ENCODE results near the gene SDHB. TPM values are rescaled to one million over a fixed set of nuclear protein-coding genes. Genes with fewer than 3 reads are reported as not detected.

The SDHB gene
- polyA plus RNA-seq, 1 donor (not counting 4 experiments of a cell fraction or from before 2014, with no cell fraction given) = 228 TPM

GRCh38 chr1:17007121-17007520 lies 46.7 kb downstream of the SDHB start:
- H3K4me2 ChIP-seq (ENCODE audit: control insufficient read depth, extremely low read depth, insufficient read depth, low read depth, low read length) = no peak overlapping the region
- no peak for DNase-seq (ENCODE audit: low read depth, low spot score)
- TF ChIP-seq CTCF (optimal IDR thresholded peaks at IDR 0.05 in 1 of 3, IDR thresholded peaks at IDR 0.05 in 1 of 3, conservative IDR thresholded peaks at IDR 0.05 in 1 of 3; ENCODE audit: extremely low read depth in 1 of 3, insufficient read depth in 2 of 3, low read length in 3 of 3) (no peak), EZH2 (IDR thresholded peaks at IDR 0.05; ENCODE audit: low read length) (no peak)
- H2AFZ ChIP-seq (ENCODE audit: control insufficient read depth, low read length) = no peak overlapping the region
- H3K79me2 ChIP-seq (ENCODE audit: control insufficient read depth, insufficient read depth, low read length) = peaks cover 18% of the 10 kb centered on the region
- FAIRE-seq = no peak
- no peak overlapping the region for H3K4me3 ChIP-seq (ENCODE audit: control insufficient read depth in 2 of 3, extremely low read depth in 1 of 3, insufficient read depth in 2 of 3, low read depth in 1 of 3, low read length in 3 of 3)
- peaks cover 20% of the 10 kb centered on the region for H3K4me1 ChIP-seq (ENCODE audit: control insufficient read depth, extremely low read depth, insufficient read depth, low read length)
- H3K9me1 ChIP-seq (ENCODE audit: control insufficient read depth, extremely low read depth, insufficient read depth, low read length) = peaks cover 5% of the 10 kb centered on the region
- H3K9ac ChIP-seq (ENCODE audit: control insufficient read depth, extremely low read depth, insufficient read depth, low read length) = no peak overlapping the region
- dilution Hi-C loops (cut with MboI; ENCODE audit: extremely low pct_ligation_motif_present, low sequenced_read_pairs) = no loop called here
- H3K27me3 ChIP-seq (ENCODE audit: control insufficient read depth, extremely low read depth, insufficient read depth, low read length) = no peaks in the 10 kb centered on the region
- peaks cover 19 to 27% of the 10 kb centered on the region in 2 experiments for H3K36me3 ChIP-seq (ENCODE audit: control insufficient read depth in 2 of 2, extremely low read depth in 1 of 2, insufficient read depth in 2 of 2, low read length in 2 of 2)
- no peak overlapping the region for H3K27ac ChIP-seq (ENCODE audit: control insufficient read depth, insufficient read depth, low read length)
- H3K9me3 ChIP-seq (ENCODE audit: control insufficient read depth, low read depth, low read length) = no peaks in the 10 kb centered on the region
- peaks cover 11% of the 10 kb centered on the region for H4K20me1 ChIP-seq (ENCODE audit: control insufficient read depth, extremely low read depth, insufficient read depth, low read length)

GRCh38 chr1:17005365-17005740 lies 48.5 kb downstream of the SDHB start:
- no peak for FAIRE-seq
- TF ChIP-seq EZH2 (IDR thresholded peaks at IDR 0.05; ENCODE audit: low read length) (no peak), CTCF (optimal IDR thresholded peaks at IDR 0.05 in 1 of 3, IDR thresholded peaks at IDR 0.05 in 1 of 3, conservative IDR thresholded peaks at IDR 0.05 in 1 of 3; ENCODE audit: extremely low read depth in 1 of 3, insufficient read depth in 2 of 3, low read length in 3 of 3) (no peak)
- no peaks in the 10 kb centered on the region for H3K27me3 ChIP-seq (ENCODE audit: control insufficient read depth, extremely low read depth, insufficient read depth, low read length)
- peaks cover 11% of the 10 kb centered on the region for H3K4me1 ChIP-seq (ENCODE audit: control insufficient read depth, extremely low read depth, insufficient read depth, low read length)
- no peak overlapping the region for H3K4me3 ChIP-seq (ENCODE audit: control insufficient read depth in 2 of 3, extremely low read depth in 1 of 3, insufficient read depth in 2 of 3, low read depth in 1 of 3, low read length in 3 of 3)
- H3K9me3 ChIP-seq (ENCODE audit: control insufficient read depth, low read depth, low read length) = no peaks in the 10 kb centered on the region
- dilution Hi-C loops (cut with MboI; ENCODE audit: extremely low pct_ligation_motif_present, low sequenced_read_pairs) = no loop called here
- no peak overlapping the region for H2AFZ ChIP-seq (ENCODE audit: control insufficient read depth, low read length)
- H3K79me2 ChIP-seq (ENCODE audit: control insufficient read depth, insufficient read depth, low read length) = peaks cover 10% of the 10 kb centered on the region
- H3K36me3 ChIP-seq (ENCODE audit: control insufficient read depth in 2 of 2, extremely low read depth in 1 of 2, insufficient read depth in 2 of 2, low read length in 2 of 2) = peaks cover 26 to 40% of the 10 kb centered on the region in 2 experiments
- DNase-seq (ENCODE audit: low read depth, low spot score) = no peak
- H3K9me1 ChIP-seq (ENCODE audit: control insufficient read depth, extremely low read depth, insufficient read depth, low read length) = peaks cover 5% of the 10 kb centered on the region
- no peak overlapping the region for H3K27ac ChIP-seq (ENCODE audit: control insufficient read depth, insufficient read depth, low read length)
- peaks cover 8% of the 10 kb centered on the region for H4K20me1 ChIP-seq (ENCODE audit: control insufficient read depth, extremely low read depth, insufficient read depth, low read length)
- no peak overlapping the region for H3K4me2 ChIP-seq (ENCODE audit: control insufficient read depth, extremely low read depth, insufficient read depth, low read depth, low read length)
- no peak overlapping the region for H3K9ac ChIP-seq (ENCODE audit: control insufficient read depth, extremely low read depth, insufficient read depth, low read length)

Measured in keratinocyte (primary cell).